ENCODE data around the gene TNFAIP6. TPM values are rescaled to one million over a fixed set of nuclear protein-coding genes. Genes with fewer than 3 reads are reported as not detected.

Gene TNFAIP6
- polyA plus RNA-seq, 1 of the 3 experiments (the other 2 are of a cell fraction) = 0.58 TPM

GRCh38 chr2:151391436-151391835, 34.0 kb downstream of the TNFAIP6 start:
- no peak for TF ChIP-seq USF1 (IDR thresholded peaks at IDR 0.05; ENCODE audit: borderline replicate concordance, low read depth)
- no peak for TF ChIP-seq SMC3 (IDR thresholded peaks at IDR 0.05; ENCODE audit: low read depth, low read length)
- no peak for TF ChIP-seq TCF12 (IDR thresholded peaks at IDR 0.05)
- no peak for TF ChIP-seq RCOR1 (IDR thresholded peaks at IDR 0.05; ENCODE audit: low read length)
- TF ChIP-seq, protein P1, sequence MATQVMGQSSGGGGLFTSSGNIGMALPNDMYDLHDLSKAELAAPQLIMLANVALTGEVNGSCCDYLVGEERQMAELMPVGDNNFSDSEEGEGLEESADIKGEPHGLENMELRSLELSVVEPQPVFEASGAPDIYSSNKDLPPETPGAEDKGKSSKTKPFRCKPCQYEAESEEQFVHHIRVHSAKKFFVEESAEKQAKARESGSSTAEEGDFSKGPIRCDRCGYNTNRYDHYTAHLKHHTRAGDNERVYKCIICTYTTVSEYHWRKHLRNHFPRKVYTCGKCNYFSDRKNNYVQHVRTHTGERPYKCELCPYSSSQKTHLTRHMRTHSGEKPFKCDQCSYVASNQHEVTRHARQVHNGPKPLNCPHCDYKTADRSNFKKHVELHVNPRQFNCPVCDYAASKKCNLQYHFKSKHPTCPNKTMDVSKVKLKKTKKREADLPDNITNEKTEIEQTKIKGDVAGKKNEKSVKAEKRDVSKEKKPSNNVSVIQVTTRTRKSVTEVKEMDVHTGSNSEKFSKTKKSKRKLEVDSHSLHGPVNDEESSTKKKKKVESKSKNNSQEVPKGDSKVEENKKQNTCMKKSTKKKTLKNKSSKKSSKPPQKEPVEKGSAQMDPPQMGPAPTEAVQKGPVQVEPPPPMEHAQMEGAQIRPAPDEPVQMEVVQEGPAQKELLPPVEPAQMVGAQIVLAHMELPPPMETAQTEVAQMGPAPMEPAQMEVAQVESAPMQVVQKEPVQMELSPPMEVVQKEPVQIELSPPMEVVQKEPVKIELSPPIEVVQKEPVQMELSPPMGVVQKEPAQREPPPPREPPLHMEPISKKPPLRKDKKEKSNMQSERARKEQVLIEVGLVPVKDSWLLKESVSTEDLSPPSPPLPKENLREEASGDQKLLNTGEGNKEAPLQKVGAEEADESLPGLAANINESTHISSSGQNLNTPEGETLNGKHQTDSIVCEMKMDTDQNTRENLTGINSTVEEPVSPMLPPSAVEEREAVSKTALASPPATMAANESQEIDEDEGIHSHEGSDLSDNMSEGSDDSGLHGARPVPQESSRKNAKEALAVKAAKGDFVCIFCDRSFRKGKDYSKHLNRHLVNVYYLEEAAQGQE (IDR thresholded peaks at IDR 0.05; ENCODE audit: low read depth, low read length) = no peak
- no peak for TF ChIP-seq FOSL2 (IDR thresholded peaks at IDR 0.05; ENCODE audit: borderline replicate concordance, low read depth)
- no peak for TF ChIP-seq PBX3 (IDR thresholded peaks at IDR 0.05)
- TF ChIP-seq ZBTB33 (IDR thresholded peaks at IDR 0.05; ENCODE audit: borderline replicate concordance, low read depth) = no peak
- TF ChIP-seq MXI1 (IDR thresholded peaks at IDR 0.05; ENCODE audit: low read depth, low read length) = no peak
- TF ChIP-seq JUND (IDR thresholded peaks at IDR 0.05) = no peak
- TF ChIP-seq FOXJ3 (CRISPR knock-in tag; IDR thresholded peaks at IDR 0.05) = no peak
- TF ChIP-seq SIN3A (IDR thresholded peaks at IDR 0.05; ENCODE audit: borderline replicate concordance, low read depth, low read length) = no peak
- TF ChIP-seq, protein P2, sequence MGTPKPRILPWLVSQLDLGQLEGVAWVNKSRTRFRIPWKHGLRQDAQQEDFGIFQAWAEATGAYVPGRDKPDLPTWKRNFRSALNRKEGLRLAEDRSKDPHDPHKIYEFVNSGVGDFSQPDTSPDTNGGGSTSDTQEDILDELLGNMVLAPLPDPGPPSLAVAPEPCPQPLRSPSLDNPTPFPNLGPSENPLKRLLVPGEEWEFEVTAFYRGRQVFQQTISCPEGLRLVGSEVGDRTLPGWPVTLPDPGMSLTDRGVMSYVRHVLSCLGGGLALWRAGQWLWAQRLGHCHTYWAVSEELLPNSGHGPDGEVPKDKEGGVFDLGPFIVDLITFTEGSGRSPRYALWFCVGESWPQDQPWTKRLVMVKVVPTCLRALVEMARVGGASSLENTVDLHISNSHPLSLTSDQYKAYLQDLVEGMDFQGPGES (IDR thresholded peaks at IDR 0.05; ENCODE audit: low read depth, low read length) = no peak
- no peak for TF ChIP-seq RXRA (IDR thresholded peaks at IDR 0.05; ENCODE audit: borderline replicate concordance, low read depth)
- TF ChIP-seq FOXM1 (IDR thresholded peaks at IDR 0.05; ENCODE audit: low read depth) = no peak
- no peak for TF ChIP-seq YY1 (IDR thresholded peaks at IDR 0.05; ENCODE audit: low read depth)
- TF ChIP-seq ELF1 (IDR thresholded peaks at IDR 0.05) = no peak
- TF ChIP-seq TEAD4 (IDR thresholded peaks at IDR 0.05; ENCODE audit: borderline replicate concordance, insufficient read depth) = no peak
- TF ChIP-seq POLR2AphosphoS5 (IDR thresholded peaks at IDR 0.05; ENCODE audit: low read depth, low read length) = no peak
- TF ChIP-seq, protein P3, sequence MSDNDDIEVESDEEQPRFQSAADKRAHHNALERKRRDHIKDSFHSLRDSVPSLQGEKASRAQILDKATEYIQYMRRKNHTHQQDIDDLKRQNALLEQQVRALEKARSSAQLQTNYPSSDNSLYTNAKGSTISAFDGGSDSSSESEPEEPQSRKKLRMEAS (IDR thresholded peaks at IDR 0.05; ENCODE audit: low read depth) = no peak
- H4K20me1 ChIP-seq (ENCODE audit: insufficient read depth) = no peaks in the 10 kb centered on the region

More at GRCh38 chr2:151391436-151391835, 34.0 kb downstream of the TNFAIP6 start:
- H3K4me1 ChIP-seq (ENCODE audit: control insufficient read depth in 1 of 2, insufficient read depth in 2 of 2, low read depth in 1 of 2, low read length in 1 of 2) = no peaks in the 10 kb centered on the region
- no peak overlapping the region for H3K4me2 ChIP-seq
- H3K36me3 ChIP-seq (replicated peaks in 1 of 2; ENCODE audit: control insufficient read depth in 1 of 2, insufficient read depth in 2 of 2, low read length in 1 of 2) = no peaks in the 10 kb centered on the region
- WGBS (ENCODE audit: low lambda C conversion rate) = 52% methylated on average over 2 of the region's 2 CpGs
- no peak overlapping the region for H3K4me3 ChIP-seq (ENCODE audit: low read depth in 2 of 2, low read length in 1 of 2)
- no peak overlapping the region for H2AFZ ChIP-seq (ENCODE audit: low read depth)
- H3K9ac ChIP-seq = no peak overlapping the region
- POLR2A ChIA-PET = no interaction called here
- no peaks in the 10 kb centered on the region for H3K79me2 ChIP-seq (ENCODE audit: insufficient read depth)
- H3K9me2 ChIP-seq = no peaks in the 10 kb centered on the region
- CTCF ChIA-PET = interaction anchor here (1.3 kb wide), 2 partner anchors 11 to 46 kb away, joined by 3 read pairs; no protein-coding TSS in a partner anchor
- no peaks in the 10 kb centered on the region for H3F3A ChIP-seq (replicated peaks; ENCODE audit: insufficient read depth)
- H3K9me3 ChIP-seq = no peaks in the 10 kb centered on the region; the same call in 1 of the 2 replicates
- H3K27ac ChIP-seq (ENCODE audit: low read depth in 2 of 2, low read length in 1 of 2) = no peak overlapping the region
- no peaks in the 10 kb centered on the region for H3K27me3 ChIP-seq (ENCODE audit: insufficient read depth)
- no peak for DNase-seq

Measured in SK-N-SH (cell line).